GM21576 (cell line): Measurements from ENCODE around the gene SPINK8.
"Not testable (repeated sequence)": the region's sequence is repeated elsewhere in the genome, so short reads cannot be mapped to it uniquely, and the experiment has no call there.

Source experiments
- ATAC-seq: cut with Tn5 transposase; IDR thresholded peaks from one replicate; pipeline ENCODE4 v1.9.1; 2021; ENCODE audit warnings: mild to moderate bottlenecking, moderate library complexity; ENCODE audit not compliant: unreplicated experiment

The SPINK8 gene

DNA sequence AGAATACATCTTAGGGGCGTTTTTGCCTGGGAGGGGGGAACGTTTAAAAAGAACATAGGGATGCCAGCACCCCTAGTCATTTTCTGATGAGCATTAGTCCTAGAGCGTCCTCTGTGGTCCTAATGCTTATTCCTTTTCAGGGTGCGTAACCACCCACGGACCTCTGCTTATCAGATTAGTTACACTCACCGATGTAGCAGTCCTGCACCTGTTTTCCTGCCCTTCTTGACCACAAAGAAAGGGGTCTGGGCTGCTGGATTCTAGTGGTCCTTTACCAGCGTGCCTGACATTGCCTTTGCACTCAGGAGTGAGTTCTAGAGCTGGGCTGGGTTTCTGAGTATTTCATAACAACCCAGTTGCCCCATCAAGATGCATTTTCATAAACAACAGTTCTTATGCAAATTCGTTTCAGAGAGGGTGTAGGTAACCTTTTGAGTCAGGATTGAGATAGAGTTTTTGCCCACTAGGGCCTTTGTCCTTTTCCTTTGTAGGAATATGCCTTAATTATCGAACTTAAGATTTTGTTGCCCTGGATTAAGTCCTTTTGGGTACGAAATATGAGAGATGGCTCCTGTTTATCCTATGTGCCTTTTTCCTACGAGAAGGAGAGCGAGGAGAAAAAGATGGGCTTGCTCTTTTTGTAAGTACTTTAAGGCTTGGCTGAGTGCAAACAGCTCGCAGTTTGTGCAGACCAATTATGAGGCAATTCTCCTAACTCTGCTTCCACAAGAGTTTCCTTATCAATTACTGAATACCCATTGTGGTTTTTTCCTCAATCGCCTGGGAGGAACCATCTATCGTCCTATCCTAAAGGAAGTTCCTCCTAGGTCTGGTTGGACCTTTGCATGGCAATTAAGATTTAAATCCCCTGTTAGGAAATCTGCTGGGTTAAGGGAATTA is at the start of gene SPINK8:
Gene SPINK8 (minus strand): TSS at position 316 of the 900 bp plus-strand sequence. CDS start 5,320 bp downstream, outside the sequence.
- not testable (repeated sequence) for ATAC-seq

GRCh38 chr3:48372862-48373435 is 39.5 kb upstream of the SPINK8 start:
- no peak for ATAC-seq

DNA sequence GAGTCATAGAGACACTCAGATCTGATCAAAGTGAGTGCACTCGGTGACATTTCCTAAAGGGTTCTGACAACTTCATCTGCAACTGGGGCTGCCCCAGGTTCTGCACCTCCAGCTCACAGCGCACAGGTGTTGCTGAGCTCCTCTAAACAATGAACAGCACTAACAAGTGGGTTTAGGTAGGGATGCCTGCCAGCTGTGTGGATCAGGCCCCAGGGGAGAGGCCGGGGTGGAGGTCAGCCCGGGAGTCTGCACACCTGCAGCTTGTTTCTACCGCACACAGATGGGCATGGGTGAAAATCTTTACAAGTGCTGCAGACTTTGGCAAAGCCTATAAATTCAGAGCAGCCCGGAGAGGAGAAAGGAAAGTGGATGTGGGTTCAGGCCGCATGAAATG is 38.9 kb upstream of the SPINK8 start:
- ATAC-seq: no peak

GRCh38 chr3:48371651-48372376 is 38.4 kb upstream of the SPINK8 start, which contains the start of gene FBXW12:
Gene FBXW12 (plus strand): TSS chr3:48372219. CDS start chr3:48372768, 549 bp downstream.
- ATAC-seq: no peak

DNA sequence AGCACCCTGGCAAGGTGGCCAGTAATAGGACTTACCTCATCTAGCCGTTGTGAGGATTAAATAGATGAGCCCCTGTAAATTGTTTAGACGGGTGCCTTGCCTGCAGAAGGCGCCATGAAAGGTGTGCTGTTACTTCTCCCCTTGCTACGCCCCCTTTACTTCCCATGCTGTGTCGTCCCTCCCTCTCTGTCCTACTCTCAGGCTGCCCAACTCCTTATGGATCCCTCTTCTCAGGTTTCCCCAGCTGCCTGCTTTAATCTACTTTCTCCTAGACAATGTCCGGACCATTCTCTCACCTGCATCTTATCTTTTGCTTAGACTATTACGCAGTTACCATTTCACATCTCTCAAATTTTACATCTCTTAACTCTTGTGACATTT is 36.9 kb upstream of the SPINK8 start:
- ATAC-seq: no peak

- no peak for ATAC-seq
These were observed 36.4 kb upstream of the SPINK8 start for GRCh38 chr3:48369693-48370332.

- no peak for ATAC-seq
These were observed 33.7 kb upstream of the SPINK8 start for GRCh38 chr3:48367201-48367600.

DNA sequence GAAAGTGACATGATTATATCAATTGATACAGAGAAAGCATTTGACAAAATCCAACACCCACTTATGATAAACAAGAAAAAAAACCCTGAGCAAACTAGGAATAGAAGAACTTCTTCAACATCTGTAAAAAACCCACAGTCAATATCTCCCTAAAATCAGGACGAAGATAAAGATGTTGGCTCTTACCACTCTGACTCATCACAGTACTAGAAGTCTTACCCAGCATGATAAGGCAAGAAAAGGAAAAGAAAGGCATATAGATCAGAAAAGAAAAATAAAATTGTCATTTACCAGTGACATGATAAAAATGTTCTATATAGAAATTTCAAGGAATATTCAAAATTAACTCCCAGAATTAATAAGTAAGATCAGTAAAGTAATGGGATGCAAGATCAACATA is 31.4 kb upstream of the SPINK8 start:
- ATAC-seq: no peak

DNA sequence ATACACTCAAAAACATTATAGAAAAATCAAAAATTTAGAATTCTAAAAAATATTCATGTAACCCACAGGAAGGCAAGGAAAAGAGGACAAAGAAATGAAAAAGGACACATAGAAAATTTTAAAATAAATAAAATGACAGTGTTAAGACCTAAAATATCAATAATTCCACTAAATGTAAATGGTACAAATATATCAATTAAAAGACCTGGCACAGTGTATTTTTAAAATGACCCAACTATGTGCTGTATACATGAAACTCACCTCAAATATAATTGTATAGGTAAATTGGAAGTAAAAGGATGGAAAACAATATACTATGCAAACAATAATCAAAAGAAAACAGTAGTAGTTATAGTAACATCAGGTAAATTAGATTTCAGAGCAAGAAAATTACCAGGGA is 28.5 kb upstream of the SPINK8 start:
- no peak for ATAC-seq

DNA sequence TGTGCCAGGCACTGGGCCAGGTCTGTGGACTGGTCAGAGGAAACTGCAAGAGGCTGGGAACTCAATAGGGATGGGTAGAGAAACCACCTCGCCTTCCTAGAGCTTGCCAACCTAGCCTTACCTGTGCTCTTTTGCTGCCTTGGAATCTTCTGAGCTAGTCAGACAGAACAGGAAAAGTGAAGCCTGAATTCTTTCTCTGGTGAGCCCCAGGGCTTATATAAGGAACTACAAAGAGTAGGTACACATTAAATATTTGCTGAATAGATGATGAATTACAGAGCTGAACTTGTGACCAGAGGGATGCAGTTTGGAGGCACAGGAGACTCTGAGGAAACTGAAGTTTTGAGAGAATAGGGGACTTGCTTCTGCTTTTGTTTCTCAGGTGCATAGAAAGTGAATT is 23.0 kb upstream of the SPINK8 start:
- no peak for ATAC-seq

GRCh38 chr3:48353987-48354386 is 20.5 kb upstream of the SPINK8 start:
- ATAC-seq: no peak

DNA sequence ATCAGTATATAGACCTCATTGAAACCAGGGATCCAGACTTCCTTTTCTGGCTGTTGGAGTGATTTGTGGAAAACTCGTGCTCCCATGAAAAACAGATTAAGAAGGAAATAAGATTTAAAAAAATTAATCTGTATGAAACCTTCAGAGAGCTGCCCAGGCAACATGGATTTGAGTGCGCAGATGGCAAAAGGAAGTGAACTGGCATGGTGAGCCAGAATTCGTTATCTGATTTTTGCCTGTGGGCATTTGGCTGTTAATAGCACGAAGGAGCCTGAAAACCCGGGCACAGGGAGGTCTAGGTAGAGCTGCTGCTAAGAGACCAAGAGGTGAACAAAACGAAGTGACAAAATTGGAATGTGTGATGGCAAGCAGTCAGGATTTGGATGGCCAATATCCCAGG is 19.1 kb upstream of the SPINK8 start:
- no peak for ATAC-seq

GRCh38 chr3:48347500-48347899 is 14.0 kb upstream of the SPINK8 start:
- no peak for ATAC-seq

GRCh38 chr3:48345946-48346572 is 12.6 kb upstream of the SPINK8 start:
- ATAC-seq: no peak

GRCh38 chr3:48344867-48345507 is 11.5 kb upstream of the SPINK8 start:
- ATAC-seq: no peak

GRCh38 chr3:48343432-48343831 is 10.0 kb upstream of the SPINK8 start:
- ATAC-seq: no peak

DNA sequence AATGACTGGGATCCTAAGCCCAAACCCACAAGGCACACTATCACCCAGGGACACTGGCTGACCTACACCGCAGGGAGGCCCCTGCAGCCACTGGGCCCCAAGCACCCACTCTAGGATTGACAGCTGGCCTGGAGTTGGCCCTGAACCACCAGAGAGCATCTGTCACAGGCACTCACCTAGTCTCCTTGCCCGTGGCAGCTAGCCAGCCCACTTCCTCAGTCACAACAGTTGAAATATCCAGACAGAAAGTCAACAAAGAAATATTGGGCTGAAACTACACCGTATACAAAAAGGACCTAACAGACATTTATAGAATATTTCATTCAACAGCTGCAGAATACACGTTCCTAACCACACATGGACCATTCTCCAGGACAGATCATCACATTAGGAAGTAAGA is 5.2 kb upstream of the SPINK8 start:
- ATAC-seq: no peak

- ATAC-seq: not testable (repeated sequence)
These were observed 4.1 kb upstream of the SPINK8 start for GRCh38 chr3:48337536-48337935.

- not testable (repeated sequence) for ATAC-seq
These were observed 1.8 kb upstream of the SPINK8 start for GRCh38 chr3:48335286-48335685.

DNA sequence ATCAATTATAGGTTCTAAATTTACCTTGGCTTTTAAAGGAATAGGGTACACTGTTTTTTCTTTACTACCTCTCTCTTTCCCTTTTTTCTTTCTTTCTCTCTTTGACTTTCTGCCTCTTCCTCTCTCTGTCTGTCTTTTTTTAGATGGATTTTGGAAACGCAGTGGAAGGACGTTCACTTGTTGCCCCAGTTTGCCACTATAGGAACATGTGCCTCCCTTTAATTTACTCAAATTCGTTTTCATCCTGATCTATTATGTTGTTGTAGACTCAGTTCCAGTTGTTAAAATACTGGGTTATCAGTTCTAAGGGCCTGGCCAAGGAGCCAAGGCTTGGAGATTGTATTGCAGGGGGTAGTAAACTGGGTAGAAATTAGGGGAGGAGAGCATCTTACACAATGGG is 1.1 kb upstream of the SPINK8 start:
- no peak for ATAC-seq
